ENCODE results near the gene ZNF174. TPM values are rescaled to one million over a fixed set of nuclear protein-coding genes. Genes with fewer than 3 reads are reported as not detected.

ZNF174 gene
- total RNA-seq (1 to 10 TPM; 5.6 to 5.7 TPM), total RNA-seq (2.2 to 19.1 (median 9.8) reads per million in 172 experiments)
- 9.8 TPM for polyA plus RNA-seq (2013, experiment 1 of 2)
- 8.2 TPM for polyA plus RNA-seq (2013, experiment 2 of 2)

DNA sequence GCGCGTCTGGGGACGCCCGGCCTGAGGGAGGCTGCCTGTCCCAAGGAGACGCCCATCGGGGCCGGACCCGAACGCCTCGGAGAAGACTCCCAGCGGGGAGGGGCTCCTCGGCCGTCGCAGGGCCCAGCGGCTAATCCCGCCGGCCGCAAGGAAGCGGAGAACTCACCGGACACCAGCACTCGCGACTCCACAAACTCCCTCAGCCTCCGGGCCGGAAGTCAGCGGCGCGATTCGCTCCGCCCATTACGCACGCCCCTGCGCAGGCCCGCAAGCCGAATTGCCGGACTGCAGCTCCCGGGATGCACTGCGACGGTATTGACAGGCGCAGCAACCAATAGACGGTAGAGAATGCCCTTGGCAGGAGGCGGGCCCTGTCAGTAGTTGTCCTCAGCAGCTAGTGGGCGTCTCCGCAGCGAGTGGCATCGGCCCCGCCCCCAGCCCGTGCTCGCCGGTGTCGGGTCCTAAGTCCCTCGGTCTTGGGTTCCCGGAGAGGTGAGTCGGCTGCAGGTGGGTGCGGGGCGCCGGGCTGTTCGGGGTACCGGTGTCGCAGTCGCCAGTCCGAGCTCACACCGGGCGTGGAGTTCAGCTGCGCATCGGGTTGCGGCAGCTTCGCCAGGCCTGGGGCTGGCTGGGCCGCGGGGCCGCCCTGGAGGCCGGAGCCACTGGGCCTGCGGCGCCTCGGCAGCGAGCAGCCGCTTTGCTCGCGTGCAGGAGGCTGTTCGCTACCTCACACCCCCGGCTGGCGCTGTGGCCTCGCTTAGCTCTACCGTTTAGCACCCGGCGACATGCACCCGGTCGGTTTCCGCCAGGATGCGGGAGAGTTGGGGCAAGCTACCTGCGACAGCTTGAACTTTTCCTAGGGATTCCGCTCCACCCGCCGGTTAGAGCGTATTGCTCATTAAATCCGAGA, at the start of gene ZNF174, which contains the start of gene ZSCAN32:
TSS of gene ZNF174 (plus strand) at position 437 of the 910 bp plus-strand sequence. CDS start 790 bp downstream, outside the sequence.
TSS of gene ZSCAN32 (minus strand) at position 226 of the 910 bp plus-strand sequence. CDS start 3,447 bp downstream, outside the sequence.
- peak within 1 kb of the TSS; percentile 71 to 73 for H3K27ac ChIP-seq (ENCODE audit: low read depth in 1 of 2, low read length in 2 of 2)
- peaks cover 46% of the 10 kb centered on the region for H3K36me3 ChIP-seq (ENCODE audit: insufficient read depth, low read length)
- POLR2A ChIA-PET, result interaction anchor here (0.7 to 4.5 kb wide), 40 partner anchors 9 to 852 kb away, joined by 3 to 60 read pairs (median 4); partner anchors contain the start of genes CLUAP1, FLYWCH2, HCFC1R1 and NAA60
- H3K27me3 Mint-ChIP-seq, result no peaks in the 10 kb centered on the region
- peak; percentile 97 for ATAC-seq (ENCODE audit: poor library complexity)
- H3K4me1 ChIP-seq (ENCODE audit: insufficient read depth, low read length), result peaks cover 49% of the 10 kb centered on the region
- peak within 1 kb of the TSS; percentile 83 for H3K4me3 ChIP-seq (ENCODE audit: low read length)
- peaks cover 67% of the 10 kb centered on the region for H3K4me1 Mint-ChIP-seq (ENCODE audit: low read depth)
- TF ChIP-seq, protein P1, sequence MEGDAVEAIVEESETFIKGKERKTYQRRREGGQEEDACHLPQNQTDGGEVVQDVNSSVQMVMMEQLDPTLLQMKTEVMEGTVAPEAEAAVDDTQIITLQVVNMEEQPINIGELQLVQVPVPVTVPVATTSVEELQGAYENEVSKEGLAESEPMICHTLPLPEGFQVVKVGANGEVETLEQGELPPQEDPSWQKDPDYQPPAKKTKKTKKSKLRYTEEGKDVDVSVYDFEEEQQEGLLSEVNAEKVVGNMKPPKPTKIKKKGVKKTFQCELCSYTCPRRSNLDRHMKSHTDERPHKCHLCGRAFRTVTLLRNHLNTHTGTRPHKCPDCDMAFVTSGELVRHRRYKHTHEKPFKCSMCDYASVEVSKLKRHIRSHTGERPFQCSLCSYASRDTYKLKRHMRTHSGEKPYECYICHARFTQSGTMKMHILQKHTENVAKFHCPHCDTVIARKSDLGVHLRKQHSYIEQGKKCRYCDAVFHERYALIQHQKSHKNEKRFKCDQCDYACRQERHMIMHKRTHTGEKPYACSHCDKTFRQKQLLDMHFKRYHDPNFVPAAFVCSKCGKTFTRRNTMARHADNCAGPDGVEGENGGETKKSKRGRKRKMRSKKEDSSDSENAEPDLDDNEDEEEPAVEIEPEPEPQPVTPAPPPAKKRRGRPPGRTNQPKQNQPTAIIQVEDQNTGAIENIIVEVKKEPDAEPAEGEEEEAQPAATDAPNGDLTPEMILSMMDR (IDR thresholded peaks at IDR 0.05), result no peak
- peaks cover 4% of the 10 kb centered on the region for H3K9me3 Mint-ChIP-seq
- peak within 1 kb of the TSS; percentile 95 for H3K4me3 Mint-ChIP-seq
- intact Hi-C loops (cut with DNase I, micrococcal nuclease), result loop anchor here (1.0 to 5.0 kb wide), 10 partner anchors 36 to 139 kb away; partner anchors contain the start of genes NAA60 (in 1 of the 2), TIGD7 (in 1 of the 2), ZNF263 (in 1 of the 2) and ZNF597 (in 1 of the 2)
- DNase-seq, result peak; percentile 96 to 99 (median 98)
- H3K27me3 ChIP-seq (ENCODE audit: control insufficient read depth in 1 of 2, insufficient read depth in 2 of 2, low read length in 2 of 2), result no peaks in the 10 kb centered on the region
- peak within 1 kb of the TSS; percentile 88 for H3K27ac Mint-ChIP-seq
- peaks cover 19 to 21% of the 10 kb centered on the region in 2 experiments for H3K9me3 ChIP-seq (ENCODE audit: control insufficient read depth in 1 of 2, insufficient read depth in 1 of 2, low read length in 2 of 2)
- peaks cover 75% of the 10 kb centered on the region for H3K36me3 Mint-ChIP-seq (ENCODE audit: low read depth)
- CTCF ChIA-PET, result interaction anchor here (0.5 to 2.2 kb wide), 7 partner anchors 35 to 641 kb away, joined by 3 to 17 read pairs (median 4); partner anchors contain the start of genes TIGD7 and ZNF75A

DNA sequence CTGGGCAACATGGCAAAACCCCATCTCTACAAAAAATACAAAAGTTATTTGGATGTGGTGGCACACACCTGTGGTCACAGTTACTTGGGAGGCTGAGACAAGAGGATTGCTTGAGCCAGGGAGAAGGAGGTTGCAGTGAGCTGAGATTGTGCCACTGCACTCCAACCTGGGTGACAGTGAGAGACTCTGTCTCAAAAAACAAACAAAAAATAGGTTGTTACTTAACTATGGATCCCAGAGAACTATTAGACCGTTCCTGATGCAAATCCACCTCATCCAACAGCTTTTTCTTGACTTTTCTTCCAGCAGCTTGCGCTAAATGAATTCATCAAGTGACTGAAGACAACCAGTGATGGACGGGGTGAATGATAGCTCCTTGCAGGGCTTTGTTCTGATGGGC, 45.4 kb upstream of the ZNF174 start, which contains the start of gene OR2C1:
TSS of gene OR2C1 (plus strand) at position 301 of the 400 bp plus-strand sequence. CDS start at position 353, 52 bp downstream.
- CTCF ChIA-PET, result no interaction called here
- POLR2A ChIA-PET, result no interaction called here

DNA sequence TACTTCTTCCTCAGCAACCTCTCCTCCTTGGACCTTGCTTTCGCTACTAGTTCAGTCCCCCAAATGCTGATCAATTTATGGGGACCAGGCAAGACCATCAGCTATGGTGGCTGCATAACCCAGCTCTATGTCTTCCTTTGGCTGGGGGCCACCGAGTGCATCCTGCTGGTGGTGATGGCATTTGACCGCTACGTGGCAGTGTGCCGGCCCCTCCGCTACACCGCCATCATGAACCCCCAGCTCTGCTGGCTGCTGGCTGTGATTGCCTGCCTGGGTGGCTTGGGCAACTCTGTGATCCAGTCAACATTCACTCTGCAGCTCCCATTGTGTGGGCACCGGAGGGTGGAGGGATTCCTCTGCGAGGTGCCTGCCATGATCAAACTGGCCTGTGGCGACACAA, 44.9 kb upstream of the ZNF174 start:
- peaks cover 6% of the 10 kb centered on the region for H3K4me1 ChIP-seq (ENCODE audit: insufficient read depth, low read length)
- Mint-ChIP-seq H3K4me1 (ENCODE audit: low read depth) (peaks cover 6% of the 10 kb centered on the region), H3K9me3 (peaks cover 7% of the 10 kb centered on the region), H3K36me3 (ENCODE audit: low read depth) (peaks cover 8% of the 10 kb centered on the region), H3K4me3 (no peak overlapping the region), H3K27me3 (peaks cover 17% of the 10 kb centered on the region), H3K27ac (no peak overlapping the region)
- H3K4me3 ChIP-seq (ENCODE audit: low read length), result no peak overlapping the region
- peaks cover 4 to 28% of the 10 kb centered on the region in 2 experiments for H3K9me3 ChIP-seq (ENCODE audit: control insufficient read depth in 1 of 2, insufficient read depth in 1 of 2, low read length in 2 of 2)
- intact Hi-C loops (cut with DNase I, micrococcal nuclease), result loop anchor here in 1 of 2 experiments (10.0 kb wide), 1 partner anchor 1481 kb away; the partner anchor contains the start of gene MEIOB
- DNase-seq (no peak), ATAC-seq (ENCODE audit: poor library complexity) (no peak)
- POLR2A ChIA-PET, result no interaction called here
- TF ChIP-seq, protein P1 (IDR thresholded peaks at IDR 0.05), result no peak
- H3K27me3 ChIP-seq (ENCODE audit: control insufficient read depth in 1 of 2, insufficient read depth in 2 of 2, low read length in 2 of 2), result peaks cover 8 to 9% of the 10 kb centered on the region in 2 experiments
- H3K27ac ChIP-seq (ENCODE audit: low read depth in 1 of 2, low read length in 2 of 2), result no peak overlapping the region
- CTCF ChIA-PET, result no interaction called here
- H3K36me3 ChIP-seq (ENCODE audit: insufficient read depth, low read length), result no peaks in the 10 kb centered on the region

More for the DNA sequence above, 45.4 kb upstream of the ZNF174 start, which contains the start of gene OR2C1:
- intact Hi-C loops (cut with DNase I, micrococcal nuclease), result loop anchor here in 1 of 2 experiments (10.0 kb wide), 1 partner anchor 1481 kb away; the partner anchor contains the start of gene MEIOB
- H3K4me1 ChIP-seq (ENCODE audit: insufficient read depth, low read length), result peaks cover 6% of the 10 kb centered on the region
- H3K9me3 Mint-ChIP-seq, result peaks cover 7% of the 10 kb centered on the region
- ATAC-seq (ENCODE audit: poor library complexity) (no peak), DNase-seq (no peak)
- TF ChIP-seq, protein P1 (IDR thresholded peaks at IDR 0.05), result no peak
- no peak within 1 kb of the TSS for H3K27ac Mint-ChIP-seq
- peaks cover 5 to 6% of the 10 kb centered on the region in 2 experiments for H3K27me3 ChIP-seq (ENCODE audit: control insufficient read depth in 1 of 2, insufficient read depth in 2 of 2, low read length in 2 of 2)
- peaks cover 8% of the 10 kb centered on the region for H3K36me3 Mint-ChIP-seq (ENCODE audit: low read depth)
- H3K9me3 ChIP-seq (ENCODE audit: control insufficient read depth in 1 of 2, insufficient read depth in 1 of 2, low read length in 2 of 2), result peaks cover 4 to 28% of the 10 kb centered on the region in 2 experiments
- no peak within 1 kb of the TSS for H3K4me3 Mint-ChIP-seq
- peaks cover 13% of the 10 kb centered on the region for H3K27me3 Mint-ChIP-seq
- no peak within 1 kb of the TSS for H3K27ac ChIP-seq (ENCODE audit: low read depth in 1 of 2, low read length in 2 of 2)
- H3K36me3 ChIP-seq (ENCODE audit: insufficient read depth, low read length), result no peaks in the 10 kb centered on the region
- H3K4me1 Mint-ChIP-seq (ENCODE audit: low read depth), result peaks cover 6% of the 10 kb centered on the region
- H3K4me3 ChIP-seq (ENCODE audit: low read length), result no peak within 1 kb of the TSS
